ENCODE measurements around the gene ARVCF.

DNA sequence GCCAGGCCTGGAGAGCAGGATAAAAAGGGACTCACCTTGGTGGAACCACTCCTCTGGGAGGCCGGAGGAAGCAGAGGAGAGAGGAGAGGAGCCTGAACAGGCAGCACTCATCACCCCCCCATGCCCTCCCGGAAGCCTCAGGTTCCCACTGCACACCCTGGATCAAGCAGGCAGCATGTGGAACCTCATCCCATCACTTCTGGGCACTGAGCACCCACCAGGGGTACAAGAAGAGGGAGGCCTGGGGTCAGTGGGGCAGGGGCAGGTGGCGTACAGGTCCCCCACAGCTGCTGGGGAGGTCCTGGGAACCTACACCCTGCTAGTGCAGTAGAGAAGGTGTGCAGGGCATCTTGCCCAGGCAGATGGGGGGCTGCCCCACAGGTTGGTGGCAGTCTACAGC lies 40.0 kb downstream of the ARVCF start:
- no peak for TF ChIP-seq ZNF350 (tag by site-specific recombination; IDR thresholded peaks at IDR 0.05)
- no peak for TF ChIP-seq ZNF548 (tag by site-specific recombination; IDR thresholded peaks at IDR 0.05)
- TF ChIP-seq ZBTB1 (tag by site-specific recombination; IDR thresholded peaks at IDR 0.05): no peak
- TF ChIP-seq REPIN1 (tag by site-specific recombination; IDR thresholded peaks at IDR 0.05; ENCODE audit: low read depth): no peak
- TF ChIP-seq, protein P1, sequence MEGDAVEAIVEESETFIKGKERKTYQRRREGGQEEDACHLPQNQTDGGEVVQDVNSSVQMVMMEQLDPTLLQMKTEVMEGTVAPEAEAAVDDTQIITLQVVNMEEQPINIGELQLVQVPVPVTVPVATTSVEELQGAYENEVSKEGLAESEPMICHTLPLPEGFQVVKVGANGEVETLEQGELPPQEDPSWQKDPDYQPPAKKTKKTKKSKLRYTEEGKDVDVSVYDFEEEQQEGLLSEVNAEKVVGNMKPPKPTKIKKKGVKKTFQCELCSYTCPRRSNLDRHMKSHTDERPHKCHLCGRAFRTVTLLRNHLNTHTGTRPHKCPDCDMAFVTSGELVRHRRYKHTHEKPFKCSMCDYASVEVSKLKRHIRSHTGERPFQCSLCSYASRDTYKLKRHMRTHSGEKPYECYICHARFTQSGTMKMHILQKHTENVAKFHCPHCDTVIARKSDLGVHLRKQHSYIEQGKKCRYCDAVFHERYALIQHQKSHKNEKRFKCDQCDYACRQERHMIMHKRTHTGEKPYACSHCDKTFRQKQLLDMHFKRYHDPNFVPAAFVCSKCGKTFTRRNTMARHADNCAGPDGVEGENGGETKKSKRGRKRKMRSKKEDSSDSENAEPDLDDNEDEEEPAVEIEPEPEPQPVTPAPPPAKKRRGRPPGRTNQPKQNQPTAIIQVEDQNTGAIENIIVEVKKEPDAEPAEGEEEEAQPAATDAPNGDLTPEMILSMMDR (tag by site-specific recombination; IDR thresholded peaks at IDR 0.05): no peak
- TF ChIP-seq, protein P2, sequence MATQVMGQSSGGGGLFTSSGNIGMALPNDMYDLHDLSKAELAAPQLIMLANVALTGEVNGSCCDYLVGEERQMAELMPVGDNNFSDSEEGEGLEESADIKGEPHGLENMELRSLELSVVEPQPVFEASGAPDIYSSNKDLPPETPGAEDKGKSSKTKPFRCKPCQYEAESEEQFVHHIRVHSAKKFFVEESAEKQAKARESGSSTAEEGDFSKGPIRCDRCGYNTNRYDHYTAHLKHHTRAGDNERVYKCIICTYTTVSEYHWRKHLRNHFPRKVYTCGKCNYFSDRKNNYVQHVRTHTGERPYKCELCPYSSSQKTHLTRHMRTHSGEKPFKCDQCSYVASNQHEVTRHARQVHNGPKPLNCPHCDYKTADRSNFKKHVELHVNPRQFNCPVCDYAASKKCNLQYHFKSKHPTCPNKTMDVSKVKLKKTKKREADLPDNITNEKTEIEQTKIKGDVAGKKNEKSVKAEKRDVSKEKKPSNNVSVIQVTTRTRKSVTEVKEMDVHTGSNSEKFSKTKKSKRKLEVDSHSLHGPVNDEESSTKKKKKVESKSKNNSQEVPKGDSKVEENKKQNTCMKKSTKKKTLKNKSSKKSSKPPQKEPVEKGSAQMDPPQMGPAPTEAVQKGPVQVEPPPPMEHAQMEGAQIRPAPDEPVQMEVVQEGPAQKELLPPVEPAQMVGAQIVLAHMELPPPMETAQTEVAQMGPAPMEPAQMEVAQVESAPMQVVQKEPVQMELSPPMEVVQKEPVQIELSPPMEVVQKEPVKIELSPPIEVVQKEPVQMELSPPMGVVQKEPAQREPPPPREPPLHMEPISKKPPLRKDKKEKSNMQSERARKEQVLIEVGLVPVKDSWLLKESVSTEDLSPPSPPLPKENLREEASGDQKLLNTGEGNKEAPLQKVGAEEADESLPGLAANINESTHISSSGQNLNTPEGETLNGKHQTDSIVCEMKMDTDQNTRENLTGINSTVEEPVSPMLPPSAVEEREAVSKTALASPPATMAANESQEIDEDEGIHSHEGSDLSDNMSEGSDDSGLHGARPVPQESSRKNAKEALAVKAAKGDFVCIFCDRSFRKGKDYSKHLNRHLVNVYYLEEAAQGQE (tag by site-specific recombination; IDR thresholded peaks at IDR 0.05): no peak
- no peak for TF ChIP-seq ZNF473 (tag by site-specific recombination; IDR thresholded peaks at IDR 0.05)
- TF ChIP-seq ZSCAN30 (tag by site-specific recombination; IDR thresholded peaks at IDR 0.05): no peak
- TF ChIP-seq KLF7 (tag by site-specific recombination; IDR thresholded peaks at IDR 0.05; ENCODE audit: borderline replicate concordance): no peak
- TF ChIP-seq, protein P3, sequence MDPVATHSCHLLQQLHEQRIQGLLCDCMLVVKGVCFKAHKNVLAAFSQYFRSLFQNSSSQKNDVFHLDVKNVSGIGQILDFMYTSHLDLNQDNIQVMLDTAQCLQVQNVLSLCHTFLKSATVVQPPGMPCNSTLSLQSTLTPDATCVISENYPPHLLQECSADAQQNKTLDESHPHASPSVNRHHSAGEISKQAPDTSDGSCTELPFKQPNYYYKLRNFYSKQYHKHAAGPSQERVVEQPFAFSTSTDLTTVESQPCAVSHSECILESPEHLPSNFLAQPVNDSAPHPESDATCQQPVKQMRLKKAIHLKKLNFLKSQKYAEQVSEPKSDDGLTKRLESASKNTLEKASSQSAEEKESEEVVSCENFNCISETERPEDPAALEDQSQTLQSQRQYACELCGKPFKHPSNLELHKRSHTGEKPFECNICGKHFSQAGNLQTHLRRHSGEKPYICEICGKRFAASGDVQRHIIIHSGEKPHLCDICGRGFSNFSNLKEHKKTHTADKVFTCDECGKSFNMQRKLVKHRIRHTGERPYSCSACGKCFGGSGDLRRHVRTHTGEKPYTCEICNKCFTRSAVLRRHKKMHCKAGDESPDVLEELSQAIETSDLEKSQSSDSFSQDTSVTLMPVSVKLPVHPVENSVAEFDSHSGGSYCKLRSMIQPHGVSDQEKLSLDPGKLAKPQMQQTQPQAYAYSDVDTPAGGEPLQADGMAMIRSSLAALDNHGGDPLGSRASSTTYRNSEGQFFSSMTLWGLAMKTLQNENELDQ (tag by site-specific recombination; IDR thresholded peaks at IDR 0.05; ENCODE audit: low read depth): no peak
- TF ChIP-seq ZNF521 (tag by site-specific recombination; IDR thresholded peaks at IDR 0.05): no peak
